ENCODE results near the gene PNCK.

The PNCK gene

DNA sequence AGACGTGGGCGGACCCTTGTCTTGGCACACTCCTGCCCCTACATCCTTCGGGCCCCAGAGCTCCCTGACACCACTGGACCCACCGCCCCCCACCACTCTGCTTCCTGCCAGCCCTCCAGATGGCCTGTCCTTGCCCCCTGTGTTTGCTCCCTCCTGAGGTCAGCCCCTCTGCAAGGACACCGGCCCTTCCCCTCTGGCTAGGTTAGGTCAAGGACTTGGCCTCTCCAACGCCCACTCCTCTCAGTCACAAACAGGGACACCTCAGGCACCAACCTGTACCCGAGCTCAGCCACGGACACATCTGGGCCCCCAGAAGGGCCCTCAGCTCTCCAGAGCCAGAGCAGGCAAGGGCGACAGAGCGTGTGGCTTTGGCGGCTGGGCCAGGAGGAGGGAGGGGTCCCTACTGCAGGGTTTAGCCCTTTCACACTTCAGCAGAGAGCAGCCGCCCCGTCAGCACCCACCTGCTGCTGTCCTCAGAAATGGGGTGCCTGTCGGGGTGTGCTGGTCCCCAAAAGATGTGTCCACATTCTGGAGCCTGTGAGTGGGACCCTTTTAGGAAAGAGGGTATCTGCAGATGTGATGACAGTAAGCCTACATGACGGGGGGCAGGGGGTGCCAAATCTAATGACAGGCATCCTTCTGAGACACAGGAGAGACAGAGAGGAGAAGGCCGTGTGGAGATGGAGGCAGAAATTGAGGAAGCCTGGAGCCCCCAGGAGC lies 50.1 kb downstream of the PNCK start:
- no peak for FAIRE-seq
- no peak for DNase-seq (ENCODE audit: insufficient read length, low spot score)
- TF ChIP-seq POLR2A (IDR thresholded peaks at IDR 0.05; ENCODE audit: low read depth, low read length): no peak

GRCh38 chrX:153622661-153623309 lies 50.8 kb downstream of the PNCK start:
- no peak for TF ChIP-seq POLR2A (IDR thresholded peaks at IDR 0.05; ENCODE audit: low read depth, low read length)
- no peak for FAIRE-seq
- no peak for DNase-seq (ENCODE audit: insufficient read length, low spot score)

DNA sequence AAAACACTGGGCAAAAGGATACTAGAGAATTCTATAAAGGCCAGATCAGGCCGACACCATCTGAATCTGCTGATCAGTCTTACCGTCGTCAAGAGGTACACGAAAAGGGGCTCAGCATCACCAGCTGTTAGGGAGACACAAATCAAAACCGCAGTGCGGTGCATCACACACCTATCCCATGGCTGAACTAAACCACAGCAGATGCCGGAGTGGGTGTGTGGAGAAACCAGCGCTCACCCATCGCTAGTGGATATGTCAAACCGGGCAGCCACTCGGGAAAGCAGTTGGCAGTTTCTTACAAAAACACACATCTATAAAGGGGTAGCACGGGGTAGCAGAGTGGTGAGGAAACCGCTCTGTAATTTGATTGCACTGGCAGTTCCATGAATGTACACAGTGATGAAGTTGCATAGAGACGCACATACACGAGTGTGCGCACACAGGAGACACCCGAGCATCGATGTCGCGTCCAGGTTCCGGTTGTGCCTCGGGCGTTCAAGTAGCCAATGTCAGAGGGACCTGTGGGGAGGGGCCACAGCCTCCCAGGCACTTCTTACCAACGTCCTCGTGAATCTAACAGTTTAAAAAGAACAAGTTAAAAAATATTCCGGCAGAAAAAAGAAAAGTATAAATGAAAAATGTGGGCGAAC lies 51.5 kb downstream of the PNCK start:
- DNase-seq (ENCODE audit: insufficient read length, low spot score) (no peak), FAIRE-seq (no peak)
- no peak for TF ChIP-seq POLR2A (IDR thresholded peaks at IDR 0.05; ENCODE audit: low read depth, low read length)

DNA sequence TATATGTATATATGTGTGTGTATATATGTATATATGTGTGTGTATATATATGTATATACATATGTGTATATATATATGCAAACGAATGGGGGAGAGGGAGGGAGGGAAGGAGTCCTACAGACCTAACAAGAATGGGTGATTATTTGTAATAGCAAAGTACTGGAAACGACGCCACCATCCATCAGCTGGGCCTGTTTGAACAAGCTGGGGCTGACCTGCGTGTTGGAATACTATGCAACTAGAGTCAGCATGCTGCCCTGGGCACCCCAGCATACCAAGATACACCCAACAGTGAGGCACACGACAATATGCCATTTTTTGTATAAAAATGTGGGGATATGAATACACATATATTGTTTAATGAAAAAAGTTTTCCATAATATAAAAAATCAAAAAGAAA lies 53.0 kb downstream of the PNCK start:
- no peak for TF ChIP-seq POLR2A (IDR thresholded peaks at IDR 0.05; ENCODE audit: low read depth, low read length)
- FAIRE-seq: no peak
- DNase-seq (ENCODE audit: insufficient read length, low spot score): no peak

All from H54 (cell line).